H1 (cell line): ENCODE measurements around the gene PDE8B. TPM values are rescaled to one million over a fixed set of nuclear protein-coding genes. Genes with fewer than 3 reads are reported as not detected.

Source experiments
- RFX5 ChIP-seq: IDR thresholded peaks from 2 replicates; pipeline ENCODE4 v1.6.1; 2011; ENCODE audit warnings: low read depth, low read length, improper control_type of control experiment, borderline replicate concordance
- polyA plus RNA-seq, 7 experiments: library from polyadenylated mRNA; depleted of rRNA in 3 of 7; stranded (reverse) in 5 of 7; unstranded in 2 of 7; fragments of >200 nt in 5 of 7; fragments of 200-250 nt in 2 of 7; gene quantifications; 1 replicate in 5 of 7; 2 replicates in 1 of 7; 4 replicates in 1 of 7; pipeline versions ENCODE4 v1.2.1 to v1.2.3, GENCODE V29; 2011 to 2013; ENCODE audit warnings: missing spikeins in 2 of 7, mixed read lengths in 2 of 7
- total RNA-seq: library from RNA; stranded (reverse); fragmentation: NEBNext Ultra II Directional; extraction: Animal tissue kit (Norgen Biotek cat#: 25700); gene quantifications from 2 replicates; pipeline ENCODE4 v1.2.1, GENCODE V29; 2021
- TF ChIP-seq, protein P1 (sequence below): IDR thresholded peaks from 2 replicates; pipeline ENCODE4 v1.6.1; 2012; ENCODE audit warnings: inconsistent platforms

The PDE8B gene
- total and polyA plus RNA-seq, 2 of the 8 experiments (the other 6 are each of a cell fraction or from before 2014, with no cell fraction given), result 0.32 to 1.1 TPM

GRCh38 chr5:77241444-77241843, 31.0 kb downstream of the PDE8B start (continued):
- TF ChIP-seq, protein P1, sequence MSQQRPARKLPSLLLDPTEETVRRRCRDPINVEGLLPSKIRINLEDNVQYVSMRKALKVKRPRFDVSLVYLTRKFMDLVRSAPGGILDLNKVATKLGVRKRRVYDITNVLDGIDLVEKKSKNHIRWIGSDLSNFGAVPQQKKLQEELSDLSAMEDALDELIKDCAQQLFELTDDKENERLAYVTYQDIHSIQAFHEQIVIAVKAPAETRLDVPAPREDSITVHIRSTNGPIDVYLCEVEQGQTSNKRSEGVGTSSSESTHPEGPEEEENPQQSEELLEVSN, result no peak
- TF ChIP-seq RFX5, result no peak
